Mesenchymal stem cell (in vitro differentiated cells and primary cell): ENCODE results near the gene SMARCD2.
A peak's percentile ranks its signal among the peaks of the same experiment; 100 is the strongest.
"Not testable (repeated sequence)": the region's sequence is repeated elsewhere in the genome, so short reads cannot be mapped to it uniquely, and the experiment has no call there.

Source experiments
- DNase-seq: peaks from one replicate; pipeline ENCODE4 v3.0.0-alpha.2; 2013
- H2AFZ ChIP-seq: one replicate; pipeline ENCODE4 v1.6.1; 2013; ENCODE audit warnings: low read depth, mild to moderate bottlenecking, control low read depth, inconsistent platforms, low read length, moderate library complexity
- H2AK5ac ChIP-seq: 2 replicates; pipeline ENCODE4 v1.6.1; 2013; ENCODE audit warnings: low read length, moderate library complexity, mild to moderate bottlenecking, inconsistent platforms; ENCODE audit not compliant: severe bottlenecking
- H2BK120ac ChIP-seq: one replicate; pipeline ENCODE4 v1.6.1; 2013; ENCODE audit warnings: low read depth, mild to moderate bottlenecking, inconsistent platforms, low read length, moderate library complexity
- H2BK12ac ChIP-seq, 2 experiments: one replicate each; pipeline ENCODE4 v1.6.1; 2013; ENCODE audit warnings: inconsistent platforms in 2 of 2, low read length in 2 of 2, mild to moderate bottlenecking in 2 of 2, moderate library complexity in 2 of 2, control low read depth in 1 of 2
- H2BK15ac ChIP-seq: one replicate; pipeline ENCODE4 v1.6.1; 2013; ENCODE audit warnings: mild to moderate bottlenecking, low read depth, inconsistent platforms; ENCODE audit not compliant: poor library complexity, severe bottlenecking
- H2BK5ac ChIP-seq: 2 replicates; pipeline ENCODE4 v1.6.1; 2013; ENCODE audit warnings: low read depth, mild to moderate bottlenecking, low read length, control low read depth, inconsistent platforms; ENCODE audit not compliant: poor library complexity, severe bottlenecking
- H3K14ac ChIP-seq, 2 experiments: one replicate each; pipeline ENCODE4 v1.6.1; 2013; ENCODE audit warnings: inconsistent platforms in 2 of 2, low read length in 2 of 2, control low read depth in 1 of 2, mild to moderate bottlenecking in 1 of 2, moderate library complexity in 1 of 2
- H3K18ac ChIP-seq, 2 experiments: one replicate each; pipeline ENCODE4 v1.6.1; 2013; ENCODE audit warnings: inconsistent platforms in 2 of 2, low read length in 2 of 2, control low read depth in 1 of 2, low read depth in 1 of 2, mild to moderate bottlenecking in 1 of 2
- H3K23ac ChIP-seq, 2 experiments: one replicate each; pipeline ENCODE4 v1.6.1; 2013; ENCODE audit warnings: inconsistent platforms in 2 of 2, low read length in 2 of 2, mild to moderate bottlenecking in 2 of 2, moderate library complexity in 2 of 2, control low read depth in 1 of 2
- H3K27ac ChIP-seq: 2 replicates; pipeline ENCODE4 v1.5.1; 2013; ENCODE audit warnings: mild to moderate bottlenecking, moderate library complexity, low read length, control low read depth, inconsistent platforms; ENCODE audit not compliant: poor library complexity, severe bottlenecking
- H3K27me3 ChIP-seq, 2 experiments: 2 replicates each; pipeline versions ENCODE4 v1.6.1 to v1.7.0; 2013; ENCODE audit warnings: low read length in 2 of 2, mild to moderate bottlenecking in 2 of 2, moderate library complexity in 2 of 2, control low read depth in 1 of 2, inconsistent platforms in 1 of 2; ENCODE audit not compliant: control insufficient read depth in 1 of 2, insufficient read depth in 1 of 2
- H3K36me3 ChIP-seq, 2 experiments: 2 replicates each; pipeline versions ENCODE4 v1.6.1 to v1.7.0; 2013; ENCODE audit warnings: low read length in 2 of 2, control low read depth in 1 of 2, inconsistent platforms in 1 of 2, low read depth in 1 of 2, mild to moderate bottlenecking in 1 of 2; ENCODE audit not compliant: insufficient read depth in 2 of 2, control insufficient read depth in 1 of 2
- H3K4ac ChIP-seq, 2 experiments: one replicate each; pipeline ENCODE4 v1.6.1; 2013; ENCODE audit warnings: inconsistent platforms in 2 of 2, low read length in 2 of 2, mild to moderate bottlenecking in 2 of 2, moderate library complexity in 2 of 2, control low read depth in 1 of 2, low read depth in 1 of 2
- H3K4me1 ChIP-seq: 2 replicates; pipeline ENCODE4 v1.6.1; 2013; ENCODE audit warnings: low read depth, low read length, control low read depth; ENCODE audit not compliant: control insufficient read depth, insufficient read depth
- H3K4me2 ChIP-seq: 2 replicates; pipeline ENCODE4 v1.6.1; 2013; ENCODE audit warnings: low read length, mild to moderate bottlenecking, inconsistent platforms; ENCODE audit not compliant: poor library complexity, severe bottlenecking
- H3K4me3 ChIP-seq, 2 experiments: 2 replicates each; pipeline versions ENCODE4 v1.5.1 to v1.7.0; 2013; ENCODE audit warnings: low read length in 2 of 2, mild to moderate bottlenecking in 2 of 2, control low read depth in 1 of 2, low read depth in 1 of 2; ENCODE audit not compliant: insufficient read depth in 1 of 2
- H3K79me1 ChIP-seq: replicated peaks from 2 replicates; pipeline ENCODE4 v1.6.1; 2013; ENCODE audit warnings: mild to moderate bottlenecking, control low read depth, low read length, inconsistent platforms; ENCODE audit not compliant: poor library complexity, severe bottlenecking
- H3K9ac ChIP-seq: 2 replicates; pipeline ENCODE4 v1.7.0; 2013; ENCODE audit warnings: mild to moderate bottlenecking, low read length, moderate library complexity
- H3K9me3 ChIP-seq: 2 replicates; pipeline ENCODE4 v1.7.0; 2013; ENCODE audit warnings: mild to moderate bottlenecking, low read length; ENCODE audit not compliant: control insufficient read depth
- H4K8ac ChIP-seq: one replicate; pipeline ENCODE4 v1.6.1; 2013; ENCODE audit warnings: inconsistent platforms, mild to moderate bottlenecking, low read length, moderate library complexity
- H4K91ac ChIP-seq: one replicate; pipeline ENCODE4 v1.6.1; 2013; ENCODE audit warnings: mild to moderate bottlenecking, low read length, inconsistent platforms
- WGBS: methylation state at CpG from one replicate; pipeline ENCODE4 v1.1.7; 2013; ENCODE audit warnings: mixed read lengths; 5-methylcytosine and 5-hydroxymethylcytosine counted together

The SMARCD2 gene

GRCh38 chr17:63843910-63844677, 1.6 kb upstream of the SMARCD2 start:
- Histone ChIP-seq H3K27ac (no peak overlapping the region), H2BK120ac (no peak overlapping the region), H3K14ac (no peak overlapping the region), H3K27me3 (no peaks in the 10 kb centered on the region), H3K36me3 (no peaks in the 10 kb centered on the region), H3K23ac (no peak overlapping the region), H2AFZ (no peak overlapping the region), H2BK12ac (no peak overlapping the region), H3K4me3 (peak overlapping the region in 1 of 2 experiments; percentile 82), H3K9ac (peak overlapping the region; percentile 95), H3K4ac (no peak overlapping the region), H2BK5ac (no peak overlapping the region), H3K79me1 (peaks cover 3% of the 10 kb centered on the region), H4K91ac (no peak overlapping the region), H3K18ac (no peak overlapping the region), H2AK5ac (no peak overlapping the region), H2BK15ac (no peak overlapping the region), H3K4me2 (no peak overlapping the region), H3K9me3 (no peaks in the 10 kb centered on the region), H3K4me1 (peaks cover 21% of the 10 kb centered on the region), H4K8ac (no peak overlapping the region)
- WGBS, result 97% methylated on average over 8 of the region's 9 CpGs
- DNase-seq, result no peak

DNA sequence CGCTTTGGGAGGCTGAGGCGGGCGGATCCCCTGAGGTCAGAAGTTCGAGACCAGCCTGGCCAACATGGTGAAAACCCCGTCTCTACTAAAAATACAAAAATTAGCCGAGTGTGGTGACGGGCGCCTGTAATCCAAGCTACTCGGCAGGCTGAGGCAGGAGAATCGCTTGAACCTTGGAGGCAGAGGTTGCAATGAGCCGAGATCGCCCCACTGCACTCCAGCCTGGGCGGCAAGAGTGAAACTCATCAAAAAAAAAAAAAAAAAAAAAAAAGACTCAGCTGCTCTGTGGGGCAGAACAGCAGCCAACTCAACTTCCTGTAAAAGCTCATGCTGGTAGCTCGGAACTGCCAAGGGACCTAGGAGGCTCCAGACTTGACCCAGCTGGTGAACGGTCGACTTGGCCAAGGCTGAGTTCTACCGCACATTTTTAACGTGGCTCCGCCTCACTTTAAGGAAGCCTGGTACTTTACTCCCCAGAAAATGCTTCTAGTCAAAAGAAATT, 953 bp upstream of the SMARCD2 start:
- Histone ChIP-seq H3K4me1 (peaks cover 22% of the 10 kb centered on the region), H3K4me2 (peak overlapping the region; percentile 35), H3K4me3 (peak overlapping the region; percentile 39 to 82), H2AFZ (peak overlapping the region; percentile 7), H3K9ac (peak overlapping the region; percentile 95), H4K8ac (peak overlapping the region; percentile 69)
- peak; percentile 18 for DNase-seq
- H3K36me3 ChIP-seq, H2BK12ac ChIP-seq, H3K4ac ChIP-seq, H3K27me3 ChIP-seq, H2BK120ac ChIP-seq, H2AK5ac ChIP-seq, H3K9me3 ChIP-seq, H2BK15ac ChIP-seq, H3K79me1 ChIP-seq, H3K27ac ChIP-seq, H3K23ac ChIP-seq, H3K18ac ChIP-seq, H3K14ac ChIP-seq, H4K91ac ChIP-seq, H2BK5ac ChIP-seq: not testable (repeated sequence)
- WGBS, result 68% methylated on average over 19 of the region's 19 CpGs

DNA sequence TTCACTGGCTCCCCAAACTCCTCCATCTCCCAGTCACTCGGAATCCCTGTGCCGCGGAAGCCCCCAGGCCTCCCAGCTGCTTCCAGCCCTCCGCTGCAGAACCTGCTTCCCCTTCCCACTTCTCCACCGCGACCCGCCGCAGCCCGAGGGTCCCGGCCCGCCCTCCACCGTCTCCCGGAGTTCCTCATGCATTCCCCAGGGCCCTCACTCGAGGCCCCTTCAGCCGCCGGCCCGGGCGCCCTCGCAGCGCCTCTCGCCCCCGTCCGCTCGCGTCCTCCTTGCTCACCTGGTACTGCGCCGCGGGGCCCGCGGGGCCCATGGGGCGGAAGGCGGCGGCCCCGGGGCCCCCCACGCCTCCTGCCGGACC, 329 bp downstream of the SMARCD2 start:
- 0% methylated on average over 36 of the region's 36 CpGs for WGBS
- Histone ChIP-seq H3K79me1 (peaks cover 22% of the 10 kb centered on the region), H3K27me3 (no peaks in the 10 kb centered on the region), H2AK5ac (no peak overlapping the region), H2AFZ (peak overlapping the region; percentile 29), H3K4me1 (peaks cover 33% of the 10 kb centered on the region), H3K23ac (peak overlapping the region; percentile 35 to 83), H2BK15ac (peak overlapping the region; percentile 20), H3K4ac (peak overlapping the region; percentile 57 to 85), H3K18ac (peak overlapping the region; percentile 76 to 88), H4K8ac (peak overlapping the region; percentile 47), H3K36me3 (peaks cover 3 to 15% of the 10 kb centered on the region in 2 experiments), H3K27ac (peak overlapping the region; percentile 79), H3K4me2 (peak overlapping the region; percentile 97), H3K9me3 (no peaks in the 10 kb centered on the region), H3K14ac (peak overlapping the region; percentile 21 to 83), H3K4me3 (peak overlapping the region; percentile 80 to 96), H4K91ac (peak overlapping the region; percentile 31), H2BK5ac (peak overlapping the region; percentile 75), H2BK120ac (peak overlapping the region; percentile 75), H2BK12ac (peak overlapping the region in 1 of 2 experiments; percentile 32), H3K9ac (peak overlapping the region; percentile 95)
- peak; percentile 46 for DNase-seq

- H3K23ac ChIP-seq, result peak overlapping the region in 1 of 2 experiments; percentile 20
- peak overlapping the region; percentile 71 to 88 for H3K18ac ChIP-seq
- 8% methylated on average over 26 of the region's 26 CpGs for WGBS
- peak overlapping the region; percentile 97 for H3K4me2 ChIP-seq
- H3K4me3 ChIP-seq, result peak overlapping the region; percentile 80 to 96
- H3K14ac ChIP-seq, result peak overlapping the region; percentile 21 to 57
- peak overlapping the region; percentile 57 to 85 for H3K4ac ChIP-seq
- H4K91ac ChIP-seq, result peak overlapping the region; percentile 71
- peaks cover 33% of the 10 kb centered on the region for H3K4me1 ChIP-seq
- no peak overlapping the region for H2BK120ac ChIP-seq
- peak overlapping the region; percentile 29 for H2AFZ ChIP-seq
- peaks cover 9 to 21% of the 10 kb centered on the region in 2 experiments for H3K36me3 ChIP-seq
- no peak overlapping the region for H2AK5ac ChIP-seq
- peak overlapping the region; percentile 79 for H3K27ac ChIP-seq
- peak; percentile 71 for DNase-seq
- H2BK12ac ChIP-seq, result peak overlapping the region in 1 of 2 experiments; percentile 40
- H2BK15ac ChIP-seq, result no peak overlapping the region
- peak overlapping the region; percentile 95 for H3K9ac ChIP-seq
- H4K8ac ChIP-seq, result peak overlapping the region; percentile 73
- no peaks in the 10 kb centered on the region for H3K9me3 ChIP-seq
- H2BK5ac ChIP-seq, result peak overlapping the region; percentile 75
- H3K79me1 ChIP-seq, result peaks cover 27% of the 10 kb centered on the region
- H3K27me3 ChIP-seq, result no peaks in the 10 kb centered on the region
Measured at GRCh38 chr17:63841350-63842172, 924 bp downstream of the SMARCD2 start.
